Fibroblast of the aortic adventitia (primary cell): ENCODE measurements around the gene RAB34. TPM values are rescaled to one million over a fixed set of nuclear protein-coding genes. Genes with fewer than 3 reads are reported as not detected.
A peak's percentile ranks its signal among the peaks of the same experiment; 100 is the strongest.

Experiments used
- DNase-seq: peaks from one replicate; pipeline ENCODE4 v3.0.0-alpha.2; 2010; ENCODE audit warnings: low read depth
- H3K4me3 ChIP-seq: 2 replicates; pipeline ENCODE4 v1.5.1; 2011; ENCODE audit warnings: low read depth, mild to moderate bottlenecking, control low read depth, low read length, moderate library complexity
- total RNA-seq: library from RNA; depleted of rRNA; stranded (reverse); fragments of >200 nt; gene quantifications from 2 replicates; pipeline ENCODE4 v1.2.3, GENCODE V29; 2012; ENCODE audit warnings: low replicate concordance
- TF ChIP-seq, protein P1 (sequence below): IDR thresholded peaks from 2 replicates; pipeline ENCODE4 v1.5.1; 2011; ENCODE audit warnings: mild to moderate bottlenecking, low read length, control low read depth, inconsistent platforms; ENCODE audit not compliant: insufficient read depth

RAB34 gene
- total RNA-seq, 1 donor = 154 TPM

DNA sequence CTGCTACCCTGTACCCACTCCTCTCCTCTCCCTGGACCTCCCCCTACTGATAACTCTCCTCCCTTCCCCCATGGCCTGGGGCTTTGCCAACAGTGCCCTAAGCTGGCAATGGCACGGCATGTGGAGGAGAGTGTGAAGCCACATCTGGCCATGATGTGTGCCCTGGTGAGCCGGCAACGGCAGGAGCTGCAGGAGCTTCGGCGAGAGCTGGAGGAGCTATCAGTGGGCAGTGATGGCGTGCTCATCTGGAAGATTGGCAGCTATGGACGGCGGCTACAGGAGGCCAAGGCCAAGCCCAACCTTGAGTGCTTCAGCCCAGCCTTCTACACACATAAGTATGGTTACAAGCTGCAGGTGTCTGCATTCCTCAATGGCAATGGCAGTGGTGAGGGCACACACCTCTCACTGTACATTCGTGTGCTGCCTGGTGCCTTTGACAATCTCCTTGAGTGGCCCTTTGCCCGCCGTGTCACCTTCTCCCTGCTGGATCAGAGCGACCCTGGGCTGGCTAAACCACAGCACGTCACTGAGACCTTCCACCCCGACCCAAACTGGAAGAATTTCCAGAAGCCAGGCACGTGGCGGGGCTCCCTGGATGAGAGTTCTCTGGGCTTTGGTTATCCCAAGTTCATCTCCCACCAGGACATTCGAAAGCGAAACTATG lies 31.3 kb upstream of the RAB34 start:
- DNase-seq = no peak
- TF ChIP-seq, protein P1, sequence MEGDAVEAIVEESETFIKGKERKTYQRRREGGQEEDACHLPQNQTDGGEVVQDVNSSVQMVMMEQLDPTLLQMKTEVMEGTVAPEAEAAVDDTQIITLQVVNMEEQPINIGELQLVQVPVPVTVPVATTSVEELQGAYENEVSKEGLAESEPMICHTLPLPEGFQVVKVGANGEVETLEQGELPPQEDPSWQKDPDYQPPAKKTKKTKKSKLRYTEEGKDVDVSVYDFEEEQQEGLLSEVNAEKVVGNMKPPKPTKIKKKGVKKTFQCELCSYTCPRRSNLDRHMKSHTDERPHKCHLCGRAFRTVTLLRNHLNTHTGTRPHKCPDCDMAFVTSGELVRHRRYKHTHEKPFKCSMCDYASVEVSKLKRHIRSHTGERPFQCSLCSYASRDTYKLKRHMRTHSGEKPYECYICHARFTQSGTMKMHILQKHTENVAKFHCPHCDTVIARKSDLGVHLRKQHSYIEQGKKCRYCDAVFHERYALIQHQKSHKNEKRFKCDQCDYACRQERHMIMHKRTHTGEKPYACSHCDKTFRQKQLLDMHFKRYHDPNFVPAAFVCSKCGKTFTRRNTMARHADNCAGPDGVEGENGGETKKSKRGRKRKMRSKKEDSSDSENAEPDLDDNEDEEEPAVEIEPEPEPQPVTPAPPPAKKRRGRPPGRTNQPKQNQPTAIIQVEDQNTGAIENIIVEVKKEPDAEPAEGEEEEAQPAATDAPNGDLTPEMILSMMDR = no peak
- no peak overlapping the region for H3K4me3 ChIP-seq

DNA sequence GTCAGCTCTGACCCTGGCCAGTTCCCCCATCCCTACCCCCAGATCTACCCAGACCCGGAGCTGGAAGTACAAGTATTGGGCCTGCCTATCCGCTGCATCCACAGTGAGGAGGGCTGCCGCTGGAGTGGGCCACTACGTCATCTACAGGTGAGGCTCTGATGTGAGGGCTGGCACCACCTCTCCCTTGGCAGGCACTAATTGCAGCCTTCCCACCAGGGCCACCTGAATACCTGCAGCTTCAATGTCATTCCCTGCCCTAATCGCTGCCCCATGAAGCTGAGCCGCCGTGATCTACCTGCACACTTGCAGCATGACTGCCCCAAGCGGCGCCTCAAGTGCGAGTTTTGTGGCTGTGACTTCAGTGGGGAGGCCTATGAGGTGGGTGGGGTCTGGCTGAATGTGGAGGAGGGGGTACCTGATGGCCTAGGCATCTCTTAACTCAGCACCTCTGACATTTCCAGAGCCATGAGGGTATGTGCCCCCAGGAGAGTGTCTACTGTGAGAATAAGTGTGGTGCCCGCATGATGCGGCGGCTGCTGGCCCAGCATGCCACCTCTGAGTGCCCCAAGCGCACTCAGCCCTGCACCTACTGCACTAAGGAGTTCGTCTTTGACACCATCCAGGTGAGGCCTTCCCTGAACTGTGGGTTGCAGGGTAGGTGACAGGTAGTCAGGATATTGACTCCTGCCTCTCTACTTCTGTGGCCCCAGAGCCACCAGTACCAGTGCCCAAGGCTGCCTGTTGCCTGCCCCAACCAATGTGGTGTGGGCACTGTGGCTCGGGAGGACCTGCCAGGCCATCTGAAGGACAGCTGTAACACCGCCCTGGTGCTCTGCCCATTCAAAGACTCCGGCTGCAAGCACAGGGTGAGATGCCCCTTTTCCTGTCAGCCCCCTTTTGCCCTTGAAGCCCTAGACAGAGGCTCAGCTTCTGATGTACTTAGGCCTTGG lies 30.4 kb upstream of the RAB34 start:
- DNase-seq = no peak
- TF ChIP-seq, protein P1 = no peak
- H3K4me3 ChIP-seq = no peak overlapping the region

DNA sequence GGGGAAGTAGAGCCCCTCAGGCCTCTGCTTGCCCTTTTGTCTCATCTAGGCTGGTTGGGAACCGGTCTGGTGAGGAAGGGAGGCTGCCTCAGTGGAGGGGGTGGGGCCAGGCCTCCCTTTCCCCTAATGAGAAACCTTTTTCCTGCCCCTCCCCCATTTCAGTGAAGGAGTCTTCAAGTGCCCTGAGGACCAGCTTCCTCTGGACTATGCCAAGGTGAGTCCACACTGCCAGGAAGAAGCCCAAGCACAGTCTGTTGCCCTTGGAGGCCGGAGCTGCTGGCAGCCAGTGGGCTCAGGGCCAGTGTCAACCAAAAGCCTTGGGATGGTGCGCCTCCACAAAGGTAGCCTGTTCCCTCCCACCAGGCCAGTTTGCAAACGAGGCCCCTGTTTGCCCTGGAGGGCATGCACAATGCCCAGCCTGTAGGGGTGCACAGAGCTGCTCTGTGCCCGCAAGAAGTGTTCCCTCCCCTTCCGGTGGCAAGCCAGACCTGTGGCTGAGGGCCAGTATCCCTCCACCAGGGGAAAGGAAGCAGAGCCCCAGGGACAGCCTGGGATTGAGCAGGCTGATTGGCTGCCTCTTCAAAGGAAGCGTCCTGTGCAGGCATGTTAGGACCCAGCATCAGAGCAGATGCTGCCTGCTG lies 29.5 kb upstream of the RAB34 start:
- no peak overlapping the region for H3K4me3 ChIP-seq
- no peak for DNase-seq
- TF ChIP-seq, protein P1 = no peak

DNA sequence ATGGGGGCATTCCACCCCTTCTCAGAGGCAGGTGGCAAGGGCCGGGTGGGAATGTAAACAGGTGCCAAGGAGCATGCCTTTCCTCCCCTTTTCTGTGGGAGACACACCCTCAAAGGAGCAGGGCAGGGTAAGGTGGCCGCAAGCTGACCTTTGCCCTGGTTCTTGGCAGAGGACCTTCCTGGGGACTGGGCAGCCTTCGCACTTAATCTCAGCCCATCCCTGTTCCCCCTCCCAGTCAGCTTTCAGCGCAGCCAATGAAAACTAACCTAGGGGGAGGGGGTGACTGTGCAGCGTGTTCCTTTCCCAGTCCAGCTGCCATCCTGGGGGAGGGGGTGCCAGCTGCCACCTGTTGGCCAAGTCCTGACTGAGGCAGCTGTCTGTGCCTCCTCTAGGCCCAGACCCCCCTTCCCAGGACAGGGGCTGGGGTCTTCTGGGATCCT lies 29.0 kb upstream of the RAB34 start:
- TF ChIP-seq, protein P1 = no peak
- peak overlapping the region; percentile 92 for H3K4me3 ChIP-seq
- no peak for DNase-seq

DNA sequence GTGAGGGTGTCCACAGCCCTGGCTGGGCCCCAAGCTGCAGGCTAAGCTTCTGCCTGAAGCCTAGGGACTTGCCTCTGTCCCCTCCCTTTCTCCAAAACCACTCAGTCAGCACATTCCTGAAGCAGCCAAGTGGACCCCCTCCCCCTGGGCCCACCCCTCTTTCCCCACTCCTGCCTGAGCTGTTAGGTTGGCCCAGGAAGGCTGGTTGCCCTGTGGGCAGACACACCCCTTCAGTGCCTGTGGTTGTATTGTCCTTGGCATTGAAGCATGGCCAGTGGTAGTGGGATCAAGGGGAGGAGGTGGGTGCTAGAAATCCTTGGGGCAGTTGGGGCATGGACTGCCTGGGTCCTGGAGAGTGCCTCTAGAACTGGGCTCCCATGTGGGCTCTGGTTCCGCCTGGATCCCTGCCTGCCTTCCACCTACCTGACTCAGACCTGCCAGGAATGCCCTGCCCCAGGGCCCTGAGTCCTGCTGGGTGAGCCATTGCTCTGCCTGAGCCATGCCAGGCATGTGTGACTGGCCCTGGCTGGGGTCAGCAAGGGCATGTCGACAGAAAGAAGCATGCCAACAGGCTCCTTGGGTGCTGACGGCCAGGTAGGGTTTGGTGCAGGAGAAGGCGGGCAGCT lies 28.2 kb upstream of the RAB34 start:
- TF ChIP-seq, protein P1 = no peak
- DNase-seq = no peak
- H3K4me3 ChIP-seq = peak overlapping the region; percentile 92
